GM18907 (cell line): Measurements from ENCODE around the gene GTF2H2.
A peak's percentile ranks its signal among the peaks of the same experiment; 100 is the strongest.
"Not testable (repeated sequence)": the region's sequence is repeated elsewhere in the genome, so short reads cannot be mapped to it uniquely, and the experiment has no call there.

Source experiments
- ATAC-seq: cut with Tn5 transposase; IDR thresholded peaks from one replicate; pipeline ENCODE4 v1.9.1; 2021; ENCODE audit warnings: mild to moderate bottlenecking, moderate library complexity; ENCODE audit not compliant: unreplicated experiment

GTF2H2 gene

GRCh38 chr5:71067262-71067928 is at the start of gene GTF2H2:
TSS of gene GTF2H2 (minus strand) at chr5:71067676. CDS start at chr5:71062763, 4,913 bp downstream.
- ATAC-seq = peak; percentile 96

DNA sequence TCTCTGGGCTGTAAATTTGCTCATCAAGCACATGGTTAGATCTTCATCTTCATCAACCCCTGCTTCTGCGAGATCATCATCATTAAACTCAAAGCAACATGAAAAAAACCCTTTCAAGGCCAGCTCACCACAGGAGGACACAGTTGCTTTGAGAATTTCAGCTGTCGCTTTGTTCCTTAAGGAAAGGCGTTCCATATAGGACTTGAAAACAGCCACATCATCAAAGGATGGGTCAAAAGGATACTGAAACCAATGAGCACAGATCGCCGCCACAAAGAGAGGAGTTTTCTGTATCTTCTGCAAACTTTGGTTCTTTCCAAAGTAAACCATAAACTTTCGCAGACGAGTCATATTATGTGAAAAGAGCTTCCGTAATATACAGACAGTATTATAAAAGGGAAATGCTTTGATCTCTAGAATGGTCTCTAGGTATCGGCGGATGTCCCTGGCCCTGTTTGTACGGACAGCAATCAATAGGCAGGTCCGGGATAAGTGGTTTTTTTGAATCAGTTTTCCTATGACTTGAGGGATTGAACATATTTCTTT is 42.3 kb upstream of the GTF2H2 start:
- not testable (repeated sequence) for ATAC-seq

GRCh38 chr5:71099996-71100395 is 32.5 kb upstream of the GTF2H2 start:
- not testable (repeated sequence) for ATAC-seq

DNA sequence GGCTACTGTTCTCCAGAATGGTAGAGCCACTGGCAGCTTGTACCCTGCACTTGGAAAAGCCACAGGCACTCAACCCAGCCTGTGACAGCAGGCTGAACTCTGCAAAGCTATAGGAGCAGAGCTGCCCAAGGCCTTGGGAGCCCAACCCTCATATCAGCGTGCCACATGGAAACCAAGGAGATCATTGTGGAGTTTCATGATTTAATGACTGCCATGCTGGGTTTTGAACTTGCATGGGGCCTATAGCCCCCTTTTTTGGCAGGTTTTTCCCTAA is 30.4 kb upstream of the GTF2H2 start:
- ATAC-seq = not testable (repeated sequence)

DNA sequence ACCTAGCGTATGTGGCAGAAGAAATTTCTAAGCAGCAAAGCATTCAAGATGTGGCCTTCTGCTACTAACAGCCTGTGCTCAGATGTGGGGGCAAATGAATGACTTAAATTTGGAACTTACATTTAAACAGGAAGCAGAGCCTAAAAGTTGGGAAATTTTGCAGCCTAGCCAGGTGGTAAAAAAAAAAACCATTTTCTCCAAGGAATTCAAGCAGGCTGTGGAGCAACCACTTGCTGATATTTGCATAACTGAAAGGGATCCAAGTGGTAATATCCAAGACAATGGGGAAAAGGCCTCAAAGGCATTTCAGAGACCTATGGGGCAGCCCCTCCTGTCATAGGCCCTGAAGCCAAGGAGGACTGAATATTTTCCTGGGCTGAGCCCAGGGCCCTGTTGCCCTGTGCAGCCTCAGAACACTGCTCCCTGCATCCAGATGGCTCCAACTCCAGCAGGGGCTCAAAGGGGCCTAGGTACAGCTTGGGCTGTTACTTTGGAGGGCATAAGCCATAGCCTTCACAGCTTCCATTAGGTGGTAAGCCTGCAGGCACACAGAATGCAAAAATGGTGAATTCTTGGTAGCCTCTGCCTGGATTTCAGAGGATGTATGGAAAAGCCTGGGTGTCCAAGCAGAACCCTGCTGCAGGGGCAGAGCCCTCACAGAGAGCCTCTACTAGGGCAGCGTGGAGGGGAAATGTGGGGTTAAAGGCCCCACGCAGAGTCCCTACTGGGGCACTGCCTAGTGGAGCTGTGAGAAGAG is 29.9 kb upstream of the GTF2H2 start:
- ATAC-seq = not testable (repeated sequence)

DNA sequence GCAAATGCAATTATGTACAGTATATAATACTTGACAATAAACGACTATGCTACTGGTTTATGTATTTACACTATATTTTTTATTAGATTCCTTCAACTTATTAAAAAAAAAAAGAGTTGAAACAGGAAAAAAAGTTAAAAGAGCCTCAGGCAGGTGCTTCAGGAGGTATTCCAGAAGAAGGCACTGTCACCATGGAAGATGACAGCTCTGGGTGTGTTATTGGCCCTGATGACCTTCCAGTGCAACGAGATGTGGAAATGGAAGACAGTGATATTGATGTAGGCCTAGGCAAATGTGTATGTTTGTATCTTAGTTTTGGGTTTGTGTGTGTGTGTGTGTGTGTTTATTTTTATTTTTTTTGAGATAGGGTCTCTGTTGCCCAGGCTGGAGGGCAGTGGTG is 22.3 kb upstream of the GTF2H2 start:
- not testable (repeated sequence) for ATAC-seq

GRCh38 chr5:71088754-71089153 is 21.3 kb upstream of the GTF2H2 start:
- ATAC-seq = not testable (repeated sequence)

DNA sequence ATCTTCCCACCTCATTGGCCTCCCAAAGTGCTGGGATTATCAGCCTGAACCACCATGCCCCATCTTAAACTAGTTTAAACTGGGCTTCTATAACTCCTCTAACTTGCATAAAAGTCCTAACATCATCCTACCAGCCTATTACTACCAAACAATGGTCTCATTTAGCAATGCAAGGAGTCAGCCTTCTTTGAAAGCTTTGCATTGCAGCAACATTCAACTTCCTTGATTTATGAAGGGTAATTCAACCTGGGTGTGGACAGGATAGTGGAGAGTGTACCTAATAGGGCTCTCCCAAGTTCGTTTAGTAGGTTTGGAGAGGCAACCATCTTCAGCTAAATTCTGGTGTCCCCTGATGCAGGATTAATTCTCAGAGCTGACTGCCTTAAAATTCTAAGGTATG is 18.7 kb upstream of the GTF2H2 start:
- not testable (repeated sequence) for ATAC-seq

GRCh38 chr5:71084280-71085063 is 17.0 kb upstream of the GTF2H2 start:
- ATAC-seq = not testable (repeated sequence)

DNA sequence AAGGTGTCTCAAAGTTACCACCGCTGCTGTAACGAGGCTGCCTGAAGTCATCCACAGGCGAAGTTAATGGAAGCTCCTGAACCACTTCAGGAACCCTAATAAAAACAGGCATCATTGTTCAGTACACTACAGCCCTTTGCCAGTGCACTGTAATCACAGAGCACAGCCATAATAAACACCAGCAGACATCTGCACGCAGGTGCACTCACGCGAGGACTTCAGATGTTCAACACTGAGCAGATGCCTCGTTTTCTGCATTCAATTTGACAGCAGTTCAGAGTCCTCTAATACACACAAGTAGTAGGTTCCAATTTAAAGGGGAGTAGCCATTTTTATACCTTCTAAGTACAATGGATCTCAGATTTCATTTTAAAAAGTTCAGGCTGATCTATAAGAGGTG is 15.4 kb upstream of the GTF2H2 start:
- ATAC-seq = not testable (repeated sequence)

- not testable (repeated sequence) for ATAC-seq
These were observed 14.9 kb upstream of the GTF2H2 start for GRCh38 chr5:71082340-71082739.

GRCh38 chr5:71061322-71061721 is 6.2 kb downstream of the GTF2H2 start:
- ATAC-seq = not testable (repeated sequence)

DNA sequence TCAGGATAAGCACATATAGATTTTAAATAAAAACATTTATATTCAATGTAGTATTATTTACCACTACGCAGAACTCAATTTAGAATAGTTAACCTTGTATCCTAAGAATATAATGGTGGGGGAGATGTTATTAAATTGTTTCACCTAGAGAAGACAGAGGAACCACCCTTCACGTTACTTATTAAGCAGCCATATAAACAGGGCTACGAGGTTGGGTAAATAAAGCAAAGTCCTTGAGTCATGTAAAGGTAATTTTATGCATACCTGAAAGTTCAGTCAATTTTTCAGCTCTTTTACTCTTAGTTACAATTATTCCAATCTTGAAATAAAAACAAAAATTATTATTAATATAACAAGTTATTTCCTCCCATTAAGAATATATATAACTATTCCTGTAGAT is 8.1 kb downstream of the GTF2H2 start:
- not testable (repeated sequence) for ATAC-seq

DNA sequence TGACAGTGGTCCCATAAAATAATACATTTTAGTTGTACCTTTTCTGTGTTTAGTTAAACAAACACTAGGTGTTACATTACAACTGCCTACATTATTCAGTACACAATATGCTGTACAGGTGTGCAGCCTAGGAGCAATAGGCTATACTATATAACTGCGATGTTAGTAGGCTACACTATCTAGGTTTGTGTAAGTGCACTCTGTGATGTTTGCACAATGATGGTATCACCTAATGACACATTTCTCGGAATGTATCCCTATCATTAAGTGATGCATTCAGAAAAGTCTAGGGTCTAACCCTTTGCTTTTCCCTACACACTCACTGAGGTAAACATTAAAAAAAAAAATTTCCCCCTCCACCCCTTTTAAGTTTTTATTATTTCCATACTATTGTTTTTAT is 22.7 kb downstream of the GTF2H2 start:
- not testable (repeated sequence) for ATAC-seq

DNA sequence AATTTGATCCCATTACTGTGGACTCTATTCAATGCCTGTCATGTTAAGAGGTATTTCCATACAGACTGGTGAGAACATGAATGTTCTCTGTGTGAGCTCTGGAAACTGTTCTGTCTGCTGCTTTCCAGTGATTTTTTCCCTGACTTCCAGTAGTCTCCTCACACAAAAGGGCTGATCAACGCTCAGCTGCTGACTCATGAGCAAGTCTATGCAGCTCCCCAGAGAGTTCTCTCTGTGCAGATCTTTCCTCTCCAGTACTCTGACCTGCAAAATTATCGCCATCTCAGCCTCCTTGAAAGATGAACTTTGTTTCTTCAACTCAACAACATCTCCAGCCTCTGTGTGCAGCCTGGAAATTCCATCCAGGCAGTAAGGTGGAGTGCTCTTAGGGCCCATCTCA is 23.3 kb downstream of the GTF2H2 start:
- not testable (repeated sequence) for ATAC-seq

DNA sequence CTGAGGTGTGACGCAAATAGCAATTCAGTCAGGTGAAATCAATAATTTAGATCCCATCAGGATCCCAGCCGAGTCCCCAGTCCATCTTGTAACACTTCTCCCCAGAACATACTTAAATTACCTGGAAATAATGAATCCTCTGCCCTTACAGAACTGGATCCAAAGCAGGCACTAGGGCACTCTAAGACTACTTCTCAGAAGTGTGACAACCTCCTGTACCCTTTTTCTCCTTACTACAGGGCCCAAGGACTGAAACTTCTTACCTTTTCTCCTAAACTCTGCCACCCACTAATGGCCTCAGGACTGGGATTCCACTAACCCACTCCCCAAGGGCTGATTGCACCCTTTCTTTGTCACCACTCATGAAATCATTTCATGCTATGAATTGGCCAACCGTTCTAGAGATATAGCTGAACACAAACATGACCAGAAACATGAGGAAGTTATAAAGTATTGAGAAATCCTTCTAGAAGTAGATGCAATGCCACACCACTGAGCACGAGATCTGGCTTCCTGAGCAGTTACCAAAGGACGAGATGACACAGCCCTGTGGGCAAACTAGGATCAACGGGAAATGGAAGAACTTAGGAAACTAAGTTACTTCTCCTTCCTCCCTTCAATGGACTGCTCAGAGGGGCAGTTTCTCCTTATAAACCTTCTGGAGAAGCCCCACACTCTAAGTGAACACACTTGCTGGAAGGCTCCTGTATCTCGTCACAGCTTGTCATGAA is 36.3 kb downstream of the GTF2H2 start:
- not testable (repeated sequence) for ATAC-seq

DNA sequence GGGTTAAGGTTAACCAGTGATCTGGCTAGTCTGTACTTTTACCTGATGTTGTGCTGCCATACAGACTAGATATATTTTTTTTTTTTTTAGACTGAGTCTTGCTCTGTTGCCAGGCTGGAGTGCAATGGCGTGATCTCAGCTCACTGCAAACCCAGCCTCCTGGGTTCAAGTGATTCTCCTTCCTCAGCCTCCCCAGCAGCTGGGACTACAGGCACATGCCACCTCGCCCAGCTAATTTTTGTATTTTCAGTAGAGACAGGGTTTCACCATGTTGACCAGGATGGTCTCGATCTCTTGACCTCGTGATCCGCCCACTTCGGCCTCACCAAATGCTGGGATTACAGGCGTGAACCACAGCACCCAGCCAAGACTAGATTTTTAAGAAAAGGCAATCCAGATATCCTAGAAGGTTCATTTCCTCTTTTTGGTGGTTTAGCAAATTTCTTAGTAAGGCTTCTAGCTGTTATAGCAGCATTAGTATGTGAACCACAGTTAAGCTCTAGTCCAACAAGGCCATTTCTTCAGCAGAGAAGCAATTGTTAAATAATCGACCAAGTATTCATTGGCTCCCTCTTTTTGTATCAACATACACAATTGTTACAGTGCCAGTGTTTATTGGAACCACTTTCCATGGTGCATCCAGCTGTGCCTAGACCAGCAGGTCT is 42.1 kb downstream of the GTF2H2 start, which contains the start of gene NAIP:
NAIP (minus strand) TSS at position 51 of the 665 bp plus-strand sequence. CDS start 12,424 bp downstream, outside the sequence.
- ATAC-seq = not testable (repeated sequence)

DNA sequence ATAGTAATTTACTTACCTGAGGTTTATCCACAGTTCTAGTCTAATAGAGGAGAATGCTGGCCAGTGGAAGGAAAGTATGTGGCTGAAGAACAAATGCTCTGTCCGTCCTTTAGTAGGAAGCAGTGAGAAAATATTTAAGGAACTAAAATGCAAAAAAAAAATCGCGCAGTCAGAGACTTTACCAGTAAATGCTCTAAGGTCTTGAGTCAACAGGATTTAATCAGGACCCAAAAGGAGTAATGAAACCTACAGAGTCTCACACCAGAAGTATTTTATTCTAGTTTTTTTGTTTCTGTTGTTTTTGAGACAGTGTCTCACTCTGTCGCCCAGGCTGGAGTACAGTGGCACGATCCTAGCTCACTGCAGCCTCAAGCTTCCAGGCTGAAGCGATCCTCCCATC is 46.8 kb downstream of the GTF2H2 start:
- ATAC-seq = not testable (repeated sequence)

DNA sequence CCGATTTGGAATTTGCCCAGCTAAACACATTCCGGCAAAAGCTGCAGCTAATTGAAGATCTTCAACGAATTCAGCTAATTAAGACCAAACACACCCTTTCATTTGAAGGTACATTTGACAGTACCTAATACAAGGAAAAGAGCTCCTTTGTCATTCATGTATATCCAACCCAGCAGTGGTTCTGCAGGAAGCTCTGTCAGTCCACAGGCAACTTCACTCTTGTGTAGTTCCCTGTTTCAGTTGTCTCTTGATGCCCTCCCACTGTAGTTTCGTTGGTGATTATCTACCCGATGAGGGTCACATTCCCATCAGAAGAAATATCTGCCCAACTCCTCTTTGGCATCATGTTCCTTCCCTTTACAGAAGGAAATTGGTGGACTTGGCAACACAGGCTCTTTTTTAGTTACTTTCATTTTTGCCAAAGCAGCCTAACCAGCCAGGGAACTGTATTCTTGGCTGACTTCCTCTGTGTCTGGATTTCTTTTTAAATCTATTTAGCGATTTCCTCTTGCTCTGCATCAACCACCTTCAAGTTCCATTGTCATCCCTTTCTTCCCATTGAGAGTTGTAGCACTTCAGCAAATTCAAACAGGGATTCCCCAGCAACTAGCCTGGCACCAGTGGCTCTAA is 49.0 kb downstream of the GTF2H2 start:
- ATAC-seq = not testable (repeated sequence)
